Glutamatergic neuron (in vitro differentiated cells): ENCODE measurements around the gene LST1. TPM values are rescaled to one million over a fixed set of nuclear protein-coding genes. Genes with fewer than 3 reads are reported as not detected.
A peak's percentile ranks its signal among the peaks of the same experiment; 100 is the strongest.

Source experiments
- DNase-seq: peaks from one replicate; pipeline ENCODE4 v3.0.0; 2022
- H3K27ac Mint-ChIP-seq: one replicate; pipeline ENCODE4 v1.8.0; 2020; ENCODE audit warnings: mild to moderate bottlenecking, mixed read lengths, inconsistent platforms; ENCODE audit not compliant: unreplicated experiment
- H3K27me3 Mint-ChIP-seq: one replicate; pipeline ENCODE4 v1.8.0; 2020; ENCODE audit warnings: mild to moderate bottlenecking, moderate library complexity, mixed read lengths, inconsistent platforms; ENCODE audit not compliant: unreplicated experiment
- H3K36me3 Mint-ChIP-seq: one replicate; pipeline ENCODE4 v1.8.0; 2020; ENCODE audit warnings: mild to moderate bottlenecking, mixed read lengths, inconsistent platforms; ENCODE audit not compliant: unreplicated experiment
- H3K4me1 Mint-ChIP-seq: one replicate; pipeline ENCODE4 v1.8.0; 2020; ENCODE audit warnings: mild to moderate bottlenecking, low read depth, mixed read lengths, inconsistent platforms; ENCODE audit not compliant: unreplicated experiment
- H3K4me3 Mint-ChIP-seq: one replicate; pipeline ENCODE4 v1.8.0; 2020; ENCODE audit warnings: mild to moderate bottlenecking, mixed read lengths, inconsistent platforms; ENCODE audit not compliant: unreplicated experiment
- H3K9me3 Mint-ChIP-seq: one replicate; pipeline ENCODE4 v1.8.0; 2020; ENCODE audit warnings: mild to moderate bottlenecking, moderate library complexity, mixed read lengths, inconsistent platforms; ENCODE audit not compliant: unreplicated experiment
- total RNA-seq: library from RNA; stranded (reverse); fragmentation: NEBNext Ultra II Directional; extraction: Animal tissue kit (Norgen Biotek cat#: 25700); gene quantifications from one replicate; pipeline ENCODE4 v1.2.1, GENCODE V29; 2021; ENCODE audit not compliant: unreplicated experiment
- TF ChIP-seq, protein P1 (sequence below): fragments of 200-600 bp; sonication (generic); IDR thresholded peaks from one replicate; pipeline ENCODE4 v1.5.0; 2021; ENCODE audit not compliant: partially characterized antibody, unreplicated experiment

LST1 gene
- total RNA-seq, 1 donor from 2014 or later, result not detected

GRCh38 chr6:31614684-31615578 lies 28.9 kb downstream of the LST1 start, which contains the start of gene AIF1:
AIF1 (plus strand) TSS chr6:31615234; CDS start chr6:31615330, 96 bp downstream.
- TF ChIP-seq, protein P1, sequence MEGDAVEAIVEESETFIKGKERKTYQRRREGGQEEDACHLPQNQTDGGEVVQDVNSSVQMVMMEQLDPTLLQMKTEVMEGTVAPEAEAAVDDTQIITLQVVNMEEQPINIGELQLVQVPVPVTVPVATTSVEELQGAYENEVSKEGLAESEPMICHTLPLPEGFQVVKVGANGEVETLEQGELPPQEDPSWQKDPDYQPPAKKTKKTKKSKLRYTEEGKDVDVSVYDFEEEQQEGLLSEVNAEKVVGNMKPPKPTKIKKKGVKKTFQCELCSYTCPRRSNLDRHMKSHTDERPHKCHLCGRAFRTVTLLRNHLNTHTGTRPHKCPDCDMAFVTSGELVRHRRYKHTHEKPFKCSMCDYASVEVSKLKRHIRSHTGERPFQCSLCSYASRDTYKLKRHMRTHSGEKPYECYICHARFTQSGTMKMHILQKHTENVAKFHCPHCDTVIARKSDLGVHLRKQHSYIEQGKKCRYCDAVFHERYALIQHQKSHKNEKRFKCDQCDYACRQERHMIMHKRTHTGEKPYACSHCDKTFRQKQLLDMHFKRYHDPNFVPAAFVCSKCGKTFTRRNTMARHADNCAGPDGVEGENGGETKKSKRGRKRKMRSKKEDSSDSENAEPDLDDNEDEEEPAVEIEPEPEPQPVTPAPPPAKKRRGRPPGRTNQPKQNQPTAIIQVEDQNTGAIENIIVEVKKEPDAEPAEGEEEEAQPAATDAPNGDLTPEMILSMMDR, result no peak
- Mint-ChIP-seq H3K36me3 (no peaks in the 10 kb centered on the region), H3K4me1 (peaks cover 5% of the 10 kb centered on the region), H3K4me3 (no peak within 1 kb of the TSS), H3K27ac (peak within 1 kb of the TSS; percentile 59), H3K27me3 (no peaks in the 10 kb centered on the region), H3K9me3 (peaks cover 2% of the 10 kb centered on the region)
- DNase-seq, result no peak

DNA sequence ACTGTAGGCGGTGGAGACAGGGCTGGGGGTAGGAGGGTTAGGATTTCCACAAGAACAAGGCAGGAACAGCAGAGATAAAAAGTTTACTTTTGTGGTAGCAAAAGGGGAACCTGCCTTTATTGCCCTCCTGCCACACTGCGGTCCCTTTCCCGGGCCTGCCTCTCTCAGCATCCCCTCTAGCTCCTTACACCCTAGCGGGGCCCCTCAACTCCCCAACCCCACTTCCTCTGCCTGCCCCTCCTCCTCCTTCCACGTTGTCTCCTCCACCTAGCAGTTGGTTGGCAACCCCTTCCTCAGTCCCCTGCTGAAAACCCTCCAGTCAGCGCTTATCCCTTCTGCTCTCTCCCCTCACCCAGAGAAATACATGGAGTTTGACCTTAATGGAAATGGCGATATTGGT lies 29.7 kb downstream of the LST1 start:
- peaks cover 2% of the 10 kb centered on the region for H3K9me3 Mint-ChIP-seq
- TF ChIP-seq, protein P1, result no peak

GRCh38 chr6:31617010-31617409 lies 30.9 kb downstream of the LST1 start:
- TF ChIP-seq, protein P1, result no peak
- Mint-ChIP-seq H3K9me3 (peaks cover 4% of the 10 kb centered on the region), H3K27ac (no peak overlapping the region), H3K4me1 (peaks cover 5% of the 10 kb centered on the region), H3K27me3 (peaks cover 6% of the 10 kb centered on the region), H3K4me3 (peak overlapping the region; percentile 3), H3K36me3 (no peaks in the 10 kb centered on the region)
- no peak for DNase-seq

More for the DNA sequence above, 29.7 kb downstream of the LST1 start:
- Mint-ChIP-seq H3K27me3 (no peaks in the 10 kb centered on the region), H3K36me3 (no peaks in the 10 kb centered on the region), H3K4me3 (no peak overlapping the region), H3K27ac (no peak overlapping the region), H3K4me1 (peaks cover 5% of the 10 kb centered on the region)
- DNase-seq, result no peak

GRCh38 chr6:31619805-31620585 lies 33.9 kb downstream of the LST1 start:
- Mint-ChIP-seq H3K4me3 (peak overlapping the region; percentile 95), H3K4me1 (peaks cover 20% of the 10 kb centered on the region), H3K27me3 (peaks cover 6% of the 10 kb centered on the region), H3K9me3 (peaks cover 4% of the 10 kb centered on the region), H3K27ac (peak overlapping the region; percentile 99), H3K36me3 (peaks cover 4% of the 10 kb centered on the region)
- peak; percentile 89 for DNase-seq
- TF ChIP-seq, protein P1, result no peak
